Choroid plexus epithelial cell (primary cell): ENCODE results near the gene CEBPB.
"Not testable (repeated sequence)": the region's sequence is repeated elsewhere in the genome, so short reads cannot be mapped to it uniquely, and the experiment has no call there.

Experiments
- DNase-seq: peaks from one replicate; pipeline ENCODE4 v3.0.0-alpha.2; 2010; ENCODE audit warnings: low read depth
- H3K4me3 ChIP-seq: 2 replicates; pipeline ENCODE4 v1.5.1; 2011; ENCODE audit warnings: low read depth, mild to moderate bottlenecking, control low read depth, low read length, moderate library complexity
- TF ChIP-seq, protein P1 (sequence below): conservative IDR thresholded peaks from 2 replicates; pipeline ENCODE4 v1.5.1; 2011; ENCODE audit warnings: low read depth, mild to moderate bottlenecking, control low read depth, inconsistent platforms, low read length, moderate library complexity

Gene CEBPB

DNA sequence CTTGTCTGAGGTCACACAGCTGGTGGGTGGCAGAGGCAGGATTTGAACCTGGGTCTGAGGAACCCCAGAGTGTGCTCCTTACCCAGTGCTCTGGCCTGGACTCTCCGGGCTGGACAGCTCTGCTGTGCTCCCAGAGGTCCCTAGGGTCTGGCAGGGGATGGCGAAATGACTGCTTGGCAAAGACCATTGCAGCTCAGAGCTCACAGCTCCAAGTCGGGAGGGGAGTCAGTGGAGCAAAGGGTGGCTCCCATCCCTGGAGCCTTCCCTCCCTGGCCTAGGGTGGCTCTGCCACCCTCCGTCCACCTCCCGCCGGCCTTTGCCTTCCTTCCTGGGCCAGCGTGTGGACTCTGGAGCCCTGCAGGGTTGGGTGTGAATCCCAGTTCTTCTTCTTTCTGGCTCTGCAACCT lies 17.5 kb downstream of the CEBPB start:
- H3K4me3 ChIP-seq = no peak overlapping the region
- no peak for DNase-seq
- TF ChIP-seq, protein P1, sequence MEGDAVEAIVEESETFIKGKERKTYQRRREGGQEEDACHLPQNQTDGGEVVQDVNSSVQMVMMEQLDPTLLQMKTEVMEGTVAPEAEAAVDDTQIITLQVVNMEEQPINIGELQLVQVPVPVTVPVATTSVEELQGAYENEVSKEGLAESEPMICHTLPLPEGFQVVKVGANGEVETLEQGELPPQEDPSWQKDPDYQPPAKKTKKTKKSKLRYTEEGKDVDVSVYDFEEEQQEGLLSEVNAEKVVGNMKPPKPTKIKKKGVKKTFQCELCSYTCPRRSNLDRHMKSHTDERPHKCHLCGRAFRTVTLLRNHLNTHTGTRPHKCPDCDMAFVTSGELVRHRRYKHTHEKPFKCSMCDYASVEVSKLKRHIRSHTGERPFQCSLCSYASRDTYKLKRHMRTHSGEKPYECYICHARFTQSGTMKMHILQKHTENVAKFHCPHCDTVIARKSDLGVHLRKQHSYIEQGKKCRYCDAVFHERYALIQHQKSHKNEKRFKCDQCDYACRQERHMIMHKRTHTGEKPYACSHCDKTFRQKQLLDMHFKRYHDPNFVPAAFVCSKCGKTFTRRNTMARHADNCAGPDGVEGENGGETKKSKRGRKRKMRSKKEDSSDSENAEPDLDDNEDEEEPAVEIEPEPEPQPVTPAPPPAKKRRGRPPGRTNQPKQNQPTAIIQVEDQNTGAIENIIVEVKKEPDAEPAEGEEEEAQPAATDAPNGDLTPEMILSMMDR = no peak

DNA sequence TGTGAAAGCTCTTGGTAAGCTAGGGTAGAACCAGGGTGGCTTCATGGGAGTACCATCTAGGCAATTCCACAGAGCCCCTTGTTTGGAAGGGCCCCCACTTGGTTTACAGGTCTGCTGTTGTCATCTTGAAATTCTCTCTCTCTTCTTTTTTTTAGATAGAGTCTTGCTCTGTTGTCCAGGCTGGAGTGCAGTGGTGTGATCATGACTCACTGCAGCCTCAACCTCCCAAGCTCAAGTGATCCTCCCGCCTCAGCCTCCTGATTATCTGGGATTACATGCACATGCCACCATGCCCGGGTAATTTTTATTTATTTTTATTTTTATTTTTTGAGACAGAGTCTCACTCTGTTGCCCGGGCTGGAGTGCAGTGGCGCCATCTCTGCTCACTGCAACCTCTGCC lies 18.2 kb downstream of the CEBPB start:
- H3K4me3 ChIP-seq, DNase-seq: not testable (repeated sequence)

DNA sequence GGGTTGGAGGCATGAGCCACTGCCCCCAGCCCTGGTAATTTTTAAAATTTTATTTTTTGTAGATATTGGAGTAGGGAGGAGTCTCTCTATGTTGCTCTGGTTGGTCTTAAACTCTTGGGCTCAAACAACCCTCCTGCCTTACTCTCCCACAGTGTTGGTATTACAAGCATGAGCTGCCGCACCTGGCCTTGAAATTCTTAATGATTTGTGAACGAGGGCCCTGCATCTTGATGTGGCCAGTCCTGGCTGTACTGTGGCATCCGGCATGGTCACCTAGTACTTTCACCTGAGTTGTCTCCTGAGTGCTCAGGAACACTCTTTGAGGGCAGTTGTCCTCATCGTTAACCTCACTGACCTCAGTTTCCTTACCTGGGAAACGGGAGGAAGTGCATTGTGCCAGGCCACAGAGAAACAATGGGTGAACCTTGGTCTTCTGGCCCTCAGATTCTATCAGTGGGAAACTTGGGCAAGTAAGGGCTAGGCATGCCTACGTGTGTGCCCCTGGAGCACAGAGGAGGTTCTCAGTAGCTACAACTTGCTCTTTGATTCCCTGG lies 19.5 kb downstream of the CEBPB start:
- TF ChIP-seq, protein P1 = no peak
- H3K4me3 ChIP-seq = no peak overlapping the region
- no peak for DNase-seq

DNA sequence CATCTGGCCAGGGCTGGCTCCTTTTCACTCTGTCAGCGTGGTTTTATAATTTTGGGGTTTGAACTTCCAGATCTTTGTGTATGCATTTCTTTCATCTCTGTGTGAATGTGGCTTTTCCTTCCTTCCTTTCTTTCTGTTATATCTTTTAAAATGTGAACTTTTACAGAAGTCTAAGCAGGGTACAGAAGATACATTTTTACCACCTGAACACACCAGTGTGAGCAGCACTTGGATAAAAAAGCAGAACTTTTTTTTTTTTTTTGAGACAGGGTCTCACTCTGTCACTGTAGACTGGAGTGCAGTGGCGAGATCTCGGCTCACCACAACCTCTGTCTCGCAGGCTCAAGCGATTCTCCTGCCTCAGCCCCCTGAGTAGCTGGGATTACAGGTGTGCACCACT lies 20.5 kb downstream of the CEBPB start:
- DNase-seq = no peak
- no peak overlapping the region for H3K4me3 ChIP-seq

DNA sequence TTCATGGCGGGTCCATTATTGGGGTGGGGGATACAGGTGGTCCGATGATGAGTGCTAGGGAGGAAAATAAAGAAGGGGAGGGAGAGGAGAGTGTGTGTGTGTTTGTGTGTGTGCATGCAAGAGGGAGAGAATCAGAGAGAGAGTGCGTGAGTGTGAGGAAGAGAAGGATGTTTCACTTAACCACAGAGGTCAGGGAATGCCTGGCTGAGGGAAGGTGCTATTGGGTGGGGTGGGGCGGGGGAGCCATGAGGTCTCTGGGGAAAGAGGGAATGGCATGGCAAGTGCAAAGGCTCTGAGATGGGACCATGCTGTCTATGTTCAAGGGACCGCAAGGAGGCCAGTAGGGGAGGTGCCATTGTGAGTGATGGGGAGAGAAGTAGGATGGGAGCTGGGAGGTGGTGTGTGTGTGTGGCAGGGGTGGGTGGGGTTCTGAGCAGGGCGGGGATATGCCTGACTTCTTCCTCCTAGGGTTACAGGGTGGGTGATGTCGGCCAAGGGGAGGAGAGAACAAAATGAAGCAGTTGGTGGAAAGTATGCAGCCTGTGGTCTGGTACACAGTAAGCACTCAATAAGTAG lies 23.0 kb downstream of the CEBPB start:
- H3K4me3 ChIP-seq = no peak overlapping the region
- DNase-seq = no peak
- TF ChIP-seq, protein P1 = no peak

More for the DNA sequence above, 20.5 kb downstream of the CEBPB start:
- TF ChIP-seq, protein P1 = no peak

DNA sequence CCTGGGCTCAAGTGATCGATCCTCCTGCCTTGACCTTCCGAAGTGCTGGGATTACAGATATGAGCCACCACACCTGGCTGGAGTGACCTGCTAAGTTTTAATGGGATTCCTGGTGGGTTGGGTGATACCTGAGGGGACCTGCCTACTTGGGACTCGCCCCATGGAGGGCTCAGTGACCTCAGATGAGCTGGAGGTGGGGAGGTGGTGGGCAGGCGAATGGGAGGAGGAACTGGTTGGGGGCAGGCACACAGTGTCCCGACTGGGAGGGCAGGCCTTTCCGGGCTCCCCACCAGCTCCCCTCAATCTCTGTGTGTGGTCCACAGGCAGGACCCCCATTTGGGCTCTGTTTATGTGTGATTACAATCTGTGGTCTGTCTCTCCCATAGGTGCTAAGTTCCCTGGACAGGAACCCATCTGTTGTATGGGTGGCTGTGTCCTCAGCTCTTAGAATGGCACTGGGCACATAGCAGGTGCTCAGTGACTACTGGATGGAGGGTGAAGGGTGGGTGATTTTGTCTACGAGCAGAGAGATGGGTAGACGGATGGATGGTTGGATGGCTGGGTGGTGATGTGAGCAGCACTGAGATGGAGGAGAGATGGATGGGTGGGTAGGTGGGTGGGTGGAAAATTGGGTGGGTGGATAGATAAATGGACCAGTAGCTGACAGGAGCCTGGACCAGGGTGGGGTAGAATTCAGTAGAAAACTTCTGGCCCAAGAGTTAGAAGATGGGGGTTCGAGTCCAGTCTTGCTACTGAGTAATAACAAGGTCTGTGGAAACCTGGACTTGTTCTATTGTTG lies 23.8 kb downstream of the CEBPB start:
- H3K4me3 ChIP-seq = no peak overlapping the region
- TF ChIP-seq, protein P1 = no peak
- no peak for DNase-seq

DNA sequence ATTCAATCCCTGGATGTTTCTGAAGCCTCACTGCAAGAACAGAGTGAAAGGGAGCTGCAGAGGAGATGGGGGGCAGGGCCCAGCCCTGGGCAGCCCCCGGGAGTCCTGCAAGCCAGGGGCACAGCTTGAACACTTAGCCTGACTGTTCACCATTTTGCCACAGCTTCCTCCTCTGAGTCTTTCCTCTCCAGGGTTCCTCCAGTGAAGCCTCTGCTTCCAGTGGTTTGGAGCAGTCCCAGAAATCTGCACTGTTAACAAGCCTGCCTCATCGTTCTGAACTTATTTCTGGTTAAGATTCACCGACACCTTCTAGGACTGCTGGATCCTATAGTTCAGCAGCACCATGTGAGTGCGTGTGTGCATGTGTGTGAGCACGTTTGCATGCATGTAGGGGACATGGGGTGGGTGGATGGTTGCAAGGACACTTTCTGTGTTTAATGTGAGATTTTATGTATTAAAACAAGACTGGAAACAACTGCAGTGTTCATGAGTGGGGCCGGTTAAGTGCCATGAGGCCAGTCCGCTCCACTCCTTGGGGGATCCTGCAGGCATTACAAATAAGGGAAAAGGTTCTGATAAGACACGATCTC lies 24.6 kb downstream of the CEBPB start:
- H3K4me3 ChIP-seq = no peak overlapping the region
- peak; percentile 74 for DNase-seq
- TF ChIP-seq, protein P1 = no peak
